Activated T-helper 17 cell treated with anti-CD3 and anti-CD28 coated beads, Interleukin-2, amount 50 U/mL, for 72 hours (primary cell): ENCODE measurements around the gene TCEA3. TPM values are rescaled to one million over a fixed set of nuclear protein-coding genes. Genes with fewer than 3 reads are reported as not detected.
A peak's percentile ranks its signal among the peaks of the same experiment; 100 is the strongest.

Source experiments
- ATAC-seq: fragments of 150-1000 bp; cut with Tn5 transposase; replicated peaks from 2 replicates; pipeline ENCODE4 v1.10.0; 2021; ENCODE audit warnings: mild to moderate bottlenecking, moderate library complexity
- H3K27ac Mint-ChIP-seq: one replicate; pipeline ENCODE4 v1.8.0; 2022; ENCODE audit warnings: mixed read lengths
- H3K27me3 Mint-ChIP-seq: one replicate; pipeline ENCODE4 v1.8.0; 2022; ENCODE audit warnings: mixed read lengths
- H3K36me3 Mint-ChIP-seq: one replicate; pipeline ENCODE4 v1.8.0; 2022; ENCODE audit warnings: low read depth, mild to moderate bottlenecking, mixed read lengths
- H3K4me1 Mint-ChIP-seq: one replicate; pipeline ENCODE4 v1.8.0; 2022; ENCODE audit warnings: mixed read lengths
- H3K4me3 Mint-ChIP-seq: one replicate; pipeline ENCODE4 v1.8.0; 2022; ENCODE audit warnings: mild to moderate bottlenecking, mixed read lengths
- H3K9me3 Mint-ChIP-seq: one replicate; pipeline ENCODE4 v1.8.0; 2022; ENCODE audit warnings: mixed read lengths
- total RNA-seq, 2 donors: library from RNA; stranded (reverse); gene quantifications; one replicate each; pipeline ENCODE4 v1.2.3, GENCODE V29; 2022

Gene TCEA3
- total RNA-seq, 2 donors from 2014 or later: 1.3 to 33.2 TPM

DNA sequence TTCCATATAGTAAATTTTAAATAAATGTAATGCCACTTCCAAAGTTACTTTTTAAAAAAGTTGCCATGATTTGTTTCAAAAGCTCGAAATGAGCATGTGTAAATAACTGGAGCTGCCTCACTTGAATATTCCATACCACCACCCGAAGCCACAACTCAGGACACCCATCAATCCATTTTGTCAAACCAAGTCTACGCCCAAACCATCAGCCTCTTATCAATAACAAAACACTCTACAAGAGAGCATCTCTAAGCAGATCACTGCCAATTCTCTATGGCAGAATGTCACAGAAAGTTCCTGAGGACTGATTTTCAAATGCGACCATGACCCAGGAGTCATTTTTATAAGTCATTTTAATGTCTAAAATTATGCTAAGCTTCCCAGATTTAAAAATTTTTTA, 84.9 kb downstream of the TCEA3 start:
- H3K4me3 Mint-ChIP-seq: peak overlapping the region; percentile 99

GRCh38 chr1:23337869-23338268, 86.7 kb downstream of the TCEA3 start:
- no peak for ATAC-seq
- H3K4me1 Mint-ChIP-seq: peaks cover 41% of the 10 kb centered on the region
- H3K9me3 Mint-ChIP-seq: no peaks in the 10 kb centered on the region
- no peak overlapping the region for H3K27ac Mint-ChIP-seq
- H3K27me3 Mint-ChIP-seq: no peaks in the 10 kb centered on the region
- H3K36me3 Mint-ChIP-seq: peaks cover 99% of the 10 kb centered on the region
- peak overlapping the region; percentile 52 for H3K4me3 Mint-ChIP-seq

More for the DNA sequence above, 84.9 kb downstream of the TCEA3 start:
- ATAC-seq: no peak
- H3K4me1 Mint-ChIP-seq: peaks cover 43% of the 10 kb centered on the region
- peak overlapping the region; percentile 94 for H3K27ac Mint-ChIP-seq
- peaks cover 88% of the 10 kb centered on the region for H3K36me3 Mint-ChIP-seq
- no peaks in the 10 kb centered on the region for H3K9me3 Mint-ChIP-seq
- no peaks in the 10 kb centered on the region for H3K27me3 Mint-ChIP-seq

DNA sequence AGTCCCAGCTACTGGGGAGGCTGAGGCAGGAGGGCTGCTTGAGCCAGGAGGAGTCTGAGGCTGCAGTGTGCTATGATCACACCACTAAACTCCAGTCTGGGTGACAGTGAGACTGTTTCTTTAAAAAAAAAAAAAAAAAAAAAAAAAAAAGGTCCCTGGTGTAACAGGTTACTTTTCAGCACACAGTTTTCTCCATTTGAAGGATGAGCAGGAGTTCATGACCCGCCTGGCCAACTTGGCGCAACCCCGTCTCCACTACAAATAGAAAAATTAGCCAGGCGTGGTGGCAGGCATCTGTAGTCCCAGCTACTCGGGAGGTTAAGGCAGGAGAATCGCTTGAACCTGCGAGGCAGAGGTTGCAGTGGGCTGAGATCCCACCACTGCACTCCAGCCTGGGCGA, 92.8 kb downstream of the TCEA3 start:
- H3K4me1 Mint-ChIP-seq: peaks cover 19% of the 10 kb centered on the region
- H3K36me3 Mint-ChIP-seq: peaks cover 99% of the 10 kb centered on the region
- H3K9me3 Mint-ChIP-seq: no peaks in the 10 kb centered on the region
- ATAC-seq: no peak
- no peaks in the 10 kb centered on the region for H3K27me3 Mint-ChIP-seq
- no peak overlapping the region for H3K4me3 Mint-ChIP-seq
- H3K27ac Mint-ChIP-seq: no peak overlapping the region

Other genes starting within 250 kb of the TCEA3 start
- not detected for gene HTR1D, start 207.2 kb downstream of the TCEA3 start, total RNA-seq
- gene HNRNPR, start 80.5 kb downstream of the TCEA3 start, total RNA-seq: 100 to 1,000 TPM; 110 to 193 TPM
- gene ZNF436, start 54.9 kb downstream of the TCEA3 start, total RNA-seq: 10 to 100 TPM in 1 of 2 donors, 1 to 10 TPM in 1; 4.7 to 10.7 TPM
- 1 to 10 TPM in 1 of 2 donors, under 1 TPM in 1; 0.37 to 1.0 TPM for gene ASAP3, start 59.4 kb upstream of the TCEA3 start, total RNA-seq
- 10 to 100 TPM; 13.0 to 24.1 TPM for gene E2F2, start 106.5 kb upstream of the TCEA3 start, total RNA-seq
- 10 to 100 TPM; 19.5 to 45.2 TPM for gene ID3, start 134.8 kb upstream of the TCEA3 start, total RNA-seq